Measurements from ENCODE around the gene ADTRP.

ADTRP gene

DNA sequence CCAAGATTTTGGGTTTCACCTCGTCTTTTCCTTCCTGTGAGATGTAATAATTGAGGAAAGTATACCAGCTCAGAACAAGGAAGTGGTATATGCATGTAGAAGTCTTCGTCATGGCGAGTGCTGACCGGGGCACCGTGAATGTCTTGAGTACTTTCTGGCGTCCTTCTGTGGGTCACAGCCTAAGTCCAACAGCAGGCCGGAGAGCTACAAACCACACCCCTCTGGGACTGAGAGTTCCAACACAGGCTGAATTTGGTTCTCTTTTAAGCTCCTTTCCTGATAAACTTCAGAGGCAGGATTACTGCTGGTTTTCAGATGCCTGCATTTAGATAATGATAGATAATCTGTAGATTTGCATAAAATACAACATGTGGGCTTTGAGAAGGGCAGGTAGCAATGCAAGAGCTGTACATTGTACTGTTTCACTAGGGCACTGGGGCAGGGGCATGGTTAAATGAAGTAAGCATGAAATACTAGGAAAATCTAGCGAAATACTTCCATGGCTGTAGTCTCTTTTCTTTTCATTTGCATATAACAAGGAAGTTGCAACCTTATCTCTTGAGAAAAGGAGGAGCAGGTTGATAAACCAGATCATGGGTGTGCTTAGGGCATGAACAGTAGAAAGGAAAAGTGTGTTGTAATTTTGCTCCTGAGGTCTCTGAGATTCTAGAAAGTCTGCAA lies at the start of gene ADTRP:
TSS of gene ADTRP (minus strand) at position 156 of the 681 bp plus-strand sequence. CDS start at position 112, 44 bp downstream.
- in situ Hi-C loops (cut with MboI; ENCODE audit: low sequenced_read_pairs) = no loop called here

DNA sequence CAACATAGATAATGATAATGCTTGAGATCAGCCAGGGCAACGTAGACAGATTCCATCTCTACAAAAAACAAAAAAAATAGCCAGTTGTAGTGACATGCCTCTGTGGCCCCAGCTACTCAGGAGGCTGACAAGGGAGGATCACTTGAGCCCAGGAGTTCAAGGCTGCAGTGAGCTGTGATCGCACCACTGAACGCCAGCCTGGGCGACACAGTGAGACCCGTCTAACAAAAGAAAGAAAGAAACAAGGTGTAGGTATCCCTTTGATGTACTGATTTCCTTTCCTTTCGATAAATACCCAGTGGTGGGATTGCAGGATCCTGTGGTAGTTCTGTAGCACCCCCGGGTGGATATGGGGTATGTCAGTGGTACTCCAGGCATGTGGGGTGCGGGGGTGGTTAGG lies 48.2 kb upstream of the ADTRP start:
- in situ Hi-C loops (cut with MboI; ENCODE audit: low sequenced_read_pairs) = no loop called here

- in situ Hi-C loops (cut with MboI; ENCODE audit: low sequenced_read_pairs) = no loop called here
These were observed 46.4 kb upstream of the ADTRP start for GRCh38 chr6:11824986-11825385.

DNA sequence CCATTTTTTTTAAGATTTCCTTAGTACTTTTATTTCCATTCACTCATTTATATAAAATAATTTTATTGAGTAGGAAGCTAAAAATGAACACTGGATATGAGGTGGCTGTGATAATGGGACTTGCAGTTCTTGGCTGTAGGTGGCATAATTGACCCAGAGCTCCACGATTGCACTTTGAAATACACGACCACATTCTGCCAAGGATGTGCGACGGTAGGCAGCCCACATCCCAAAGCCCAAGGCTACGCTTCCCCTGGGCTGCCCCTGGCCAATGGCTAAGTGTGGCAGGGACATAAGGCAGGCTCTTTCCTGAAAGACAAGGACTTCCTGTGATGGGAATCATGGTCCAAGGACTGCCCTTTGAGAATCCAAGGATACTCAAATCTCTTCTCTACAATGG lies 43.7 kb upstream of the ADTRP start:
- in situ Hi-C loops (cut with MboI; ENCODE audit: low sequenced_read_pairs) = no loop called here

DNA sequence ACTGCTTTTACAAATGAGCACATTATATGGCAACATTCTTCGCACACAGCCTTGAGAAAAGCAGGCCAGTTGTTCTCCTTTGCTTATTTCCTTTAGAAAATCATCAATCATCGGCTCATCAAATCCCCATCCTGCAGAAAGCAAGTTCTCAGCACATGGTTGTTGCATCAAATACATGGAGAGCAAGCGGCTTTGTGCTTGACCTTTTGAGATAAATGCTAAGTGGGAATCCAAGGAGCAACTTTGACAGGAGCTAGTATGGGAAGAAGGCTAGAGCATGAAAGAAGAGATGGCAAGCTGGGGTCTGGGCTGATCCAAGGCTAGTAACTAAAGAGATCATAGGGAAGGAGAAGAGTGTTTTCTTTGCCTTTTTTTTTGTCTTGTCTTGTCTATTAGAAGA lies 43.2 kb upstream of the ADTRP start:
- in situ Hi-C loops (cut with MboI; ENCODE audit: low sequenced_read_pairs) = no loop called here

DNA sequence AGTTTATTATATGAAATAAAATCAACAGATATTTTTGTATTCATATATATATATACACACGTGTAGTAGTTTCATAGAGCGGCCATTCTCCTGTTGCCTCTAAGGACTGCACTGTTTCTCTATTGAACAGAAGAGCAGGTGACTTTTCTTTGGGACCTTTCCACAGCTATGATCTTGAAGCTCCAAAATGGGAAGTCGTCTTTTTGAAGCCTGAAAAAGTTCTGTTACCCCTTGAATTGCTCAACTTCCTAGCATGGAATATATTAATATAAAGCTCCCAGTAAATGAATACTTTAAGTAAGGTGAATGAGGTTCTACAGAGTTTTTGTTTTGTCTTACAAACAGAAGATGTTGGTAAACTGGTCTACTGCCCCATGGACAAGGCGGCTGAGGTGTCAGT lies 42.2 kb upstream of the ADTRP start:
- in situ Hi-C loops (cut with MboI; ENCODE audit: low sequenced_read_pairs) = no loop called here

DNA sequence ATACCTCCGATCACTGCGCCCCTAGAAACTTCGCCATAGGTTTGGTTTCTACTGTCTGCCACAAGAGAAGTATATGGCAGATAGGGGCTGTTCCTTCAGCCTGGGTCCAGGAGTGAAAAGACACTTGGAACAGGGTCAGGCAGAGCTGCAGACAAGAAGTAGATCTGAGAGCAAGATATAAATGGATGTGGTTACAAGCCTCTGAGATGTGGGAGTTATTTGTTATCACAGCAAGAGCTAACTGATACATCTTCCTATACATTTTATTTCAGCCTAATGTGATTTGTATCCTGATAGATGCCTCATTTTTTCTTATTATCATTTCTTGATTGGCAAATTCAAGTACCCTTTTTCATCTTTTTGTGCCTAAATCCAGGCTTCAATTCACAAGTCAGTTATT lies 40.9 kb upstream of the ADTRP start:
- in situ Hi-C loops (cut with MboI; ENCODE audit: low sequenced_read_pairs) = no loop called here

DNA sequence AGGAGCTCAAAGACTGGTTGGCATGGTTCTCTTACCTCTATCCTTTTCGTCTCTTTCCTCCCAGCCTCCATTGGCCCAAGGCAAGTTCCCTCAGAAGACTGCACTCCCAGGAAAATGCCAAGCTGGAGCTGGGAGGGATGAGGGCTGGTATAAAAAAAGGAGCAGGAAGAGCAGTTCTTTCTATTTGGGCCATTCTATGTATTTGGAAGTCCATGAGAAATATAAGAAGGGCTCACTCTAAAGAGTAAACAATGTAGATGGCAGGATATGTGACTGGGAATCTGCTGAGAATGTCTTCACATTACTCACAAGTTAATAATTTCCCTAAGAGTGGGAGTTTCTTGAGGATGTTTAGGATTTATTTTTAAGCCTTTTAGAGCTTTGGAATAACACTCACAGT lies 36.6 kb upstream of the ADTRP start:
- in situ Hi-C loops (cut with MboI; ENCODE audit: low sequenced_read_pairs) = no loop called here

DNA sequence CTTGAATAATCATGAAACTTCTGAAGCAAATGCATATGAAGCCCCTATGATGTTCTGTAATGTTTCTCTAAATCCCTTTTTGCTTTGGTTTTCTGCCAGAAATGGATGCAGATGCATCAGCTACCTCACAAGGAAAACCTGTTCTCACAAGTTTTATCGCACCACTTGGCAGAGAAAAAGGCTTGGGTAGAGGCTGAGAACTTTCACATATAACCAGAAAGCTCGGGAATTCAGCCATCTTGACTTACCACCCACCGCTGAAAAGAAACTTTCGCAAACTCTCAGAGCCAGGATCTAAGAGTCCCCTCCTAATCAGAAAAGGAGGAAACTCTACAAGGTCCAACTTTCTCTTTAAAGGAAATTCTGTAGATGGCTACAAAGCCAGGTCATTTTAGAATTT lies 36.2 kb upstream of the ADTRP start:
- in situ Hi-C loops (cut with MboI; ENCODE audit: low sequenced_read_pairs) = no loop called here

- in situ Hi-C loops (cut with MboI; ENCODE audit: low sequenced_read_pairs) = no loop called here
These were observed 35.5 kb upstream of the ADTRP start for GRCh38 chr6:11814106-11814505.

- in situ Hi-C loops (cut with MboI; ENCODE audit: low sequenced_read_pairs) = no loop called here
These were observed 35.0 kb upstream of the ADTRP start for GRCh38 chr6:11813606-11814005.

- in situ Hi-C loops (cut with MboI; ENCODE audit: low sequenced_read_pairs) = no loop called here
These were observed 34.3 kb upstream of the ADTRP start for GRCh38 chr6:11812951-11813350.

DNA sequence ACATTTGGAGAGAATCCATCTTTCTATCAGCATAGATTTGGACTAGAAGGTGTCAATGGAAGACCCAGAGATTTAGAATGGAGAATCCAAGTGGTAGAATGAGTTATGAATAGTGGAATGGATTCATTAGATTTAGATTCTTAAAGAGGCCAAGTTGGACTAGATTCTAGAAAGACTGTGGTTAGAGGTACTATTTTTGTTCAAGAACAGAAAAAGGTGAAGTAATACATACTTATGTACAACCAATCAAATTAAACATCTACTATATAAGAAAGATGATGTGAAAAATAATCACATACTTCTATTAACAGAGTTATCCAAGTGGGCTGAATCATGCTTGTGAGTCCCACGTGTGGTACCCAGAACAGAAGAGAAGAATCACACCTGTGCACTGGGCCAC lies 33.8 kb upstream of the ADTRP start:
- in situ Hi-C loops (cut with MboI; ENCODE audit: low sequenced_read_pairs) = no loop called here

DNA sequence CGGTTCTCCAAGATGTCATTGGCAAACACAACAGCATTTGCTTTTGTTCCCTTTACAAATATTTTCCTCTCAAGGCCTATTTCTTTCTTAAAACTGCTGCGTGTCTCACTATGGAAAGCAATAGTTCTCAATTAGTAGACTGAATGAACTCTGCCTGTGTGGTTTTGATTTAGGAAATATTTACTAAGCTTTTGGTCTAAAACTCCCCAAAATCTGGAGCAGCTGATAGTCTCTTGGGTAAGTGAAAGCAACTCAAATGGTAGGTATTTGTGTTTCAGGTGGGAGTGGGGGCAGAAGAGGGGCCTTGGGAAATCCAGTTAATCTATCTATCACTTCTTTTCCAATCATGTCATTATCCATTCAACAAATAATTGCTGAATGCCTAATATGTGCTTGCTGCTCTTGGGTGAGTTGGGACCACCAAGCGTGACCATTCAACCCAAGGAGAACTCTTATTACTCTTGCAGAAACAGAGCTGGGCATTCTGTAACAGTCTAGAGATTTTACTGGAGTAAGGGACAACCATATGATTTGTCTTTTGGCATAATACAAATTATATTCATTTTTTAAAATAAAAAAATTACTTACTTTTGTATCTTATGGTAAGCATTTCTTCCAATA lies 33.2 kb upstream of the ADTRP start:
- in situ Hi-C loops (cut with MboI; ENCODE audit: low sequenced_read_pairs) = no loop called here

GRCh38 chr6:11810854-11811643 lies 32.4 kb upstream of the ADTRP start:
- in situ Hi-C loops (cut with MboI; ENCODE audit: low sequenced_read_pairs) = no loop called here

DNA sequence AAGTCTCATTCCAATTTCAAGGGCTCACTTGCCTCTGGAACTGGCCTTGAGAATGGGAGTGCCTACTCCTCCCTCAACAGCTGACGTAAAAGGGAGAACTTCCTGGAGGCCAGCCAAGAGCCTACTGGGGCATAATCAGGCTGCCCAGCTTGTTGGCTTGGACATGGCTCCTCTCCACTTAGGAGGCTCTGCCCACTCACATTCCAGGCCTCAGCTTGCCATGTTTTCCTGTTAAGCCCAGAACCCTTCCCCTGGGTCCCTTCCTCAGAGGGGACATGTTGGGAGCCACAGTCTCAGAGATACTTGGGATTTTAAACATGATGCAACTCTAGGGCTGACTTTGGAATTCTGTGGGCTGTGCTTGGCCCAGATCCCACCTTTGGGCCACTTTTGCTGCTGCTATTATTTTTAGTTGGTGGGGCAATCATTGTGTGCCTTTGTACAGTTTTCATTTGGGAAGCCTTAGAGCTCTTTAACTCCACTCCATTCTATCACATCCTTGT lies 31.5 kb upstream of the ADTRP start:
- in situ Hi-C loops (cut with MboI; ENCODE audit: low sequenced_read_pairs) = no loop called here

GRCh38 chr6:11808054-11808453 lies 29.5 kb upstream of the ADTRP start:
- in situ Hi-C loops (cut with MboI; ENCODE audit: low sequenced_read_pairs) = no loop called here

GRCh38 chr6:11806561-11807317 lies 28.1 kb upstream of the ADTRP start:
- in situ Hi-C loops (cut with MboI; ENCODE audit: low sequenced_read_pairs) = no loop called here

DNA sequence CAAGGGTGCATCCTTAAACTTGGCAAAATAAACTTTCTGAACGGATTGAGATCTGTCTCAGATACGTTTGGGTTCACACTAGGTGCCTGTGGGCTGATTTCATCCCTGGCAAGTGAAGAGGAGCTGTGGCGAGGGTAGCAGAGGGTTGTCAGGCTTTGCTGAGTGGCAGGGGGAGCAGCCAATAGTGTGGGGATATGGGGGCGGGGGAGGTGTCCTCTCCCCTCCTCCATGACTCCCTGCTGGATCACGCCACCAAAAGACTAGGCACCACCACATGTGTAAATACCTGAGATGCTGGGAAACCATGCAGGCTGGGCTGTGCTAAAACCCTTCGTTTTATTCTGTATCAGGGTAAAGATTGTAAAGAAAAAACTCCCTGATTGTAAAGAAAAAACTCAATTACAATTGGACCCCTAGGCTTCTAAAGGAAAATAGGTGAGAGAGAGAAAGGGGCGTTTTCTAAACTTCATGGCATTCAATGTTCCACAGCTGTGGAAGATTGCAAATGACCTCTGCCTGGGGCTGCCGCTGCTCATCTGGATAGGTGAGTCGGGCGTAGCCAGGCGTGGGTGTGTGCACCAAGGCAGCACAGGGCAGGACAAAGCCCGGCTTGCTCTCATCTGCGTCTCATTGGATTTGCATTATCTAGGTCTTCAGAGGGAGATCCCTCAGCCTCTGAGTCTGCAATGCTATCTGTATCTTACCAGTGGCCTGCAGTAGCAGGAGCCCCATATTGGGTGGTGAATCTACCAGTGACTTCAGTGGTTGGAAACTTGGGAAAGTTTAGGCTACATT lies 26.9 kb upstream of the ADTRP start:
- in situ Hi-C loops (cut with MboI; ENCODE audit: low sequenced_read_pairs) = no loop called here

DNA sequence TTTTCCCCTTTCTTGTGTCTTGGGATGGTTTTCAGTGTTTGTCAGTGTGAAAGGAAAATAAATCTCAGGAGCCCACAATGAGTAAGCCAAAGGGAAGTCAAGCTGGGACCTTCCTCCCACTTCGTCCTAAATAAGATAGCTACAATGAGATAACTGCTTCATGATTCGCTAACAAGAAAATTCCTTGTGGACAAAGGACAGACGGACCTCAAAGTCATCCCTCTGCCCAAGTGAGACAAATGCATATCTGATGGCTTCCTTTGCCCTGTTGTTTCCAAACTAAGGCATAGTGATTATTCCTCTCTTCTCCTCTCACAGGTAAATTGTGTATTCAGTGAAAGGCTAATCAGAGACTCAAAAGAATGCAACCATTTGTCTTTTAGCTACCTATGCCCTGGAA lies 26.1 kb upstream of the ADTRP start:
- in situ Hi-C loops (cut with MboI; ENCODE audit: low sequenced_read_pairs) = no loop called here

All from HL-60/S4 treated with phorbol 12-myristate 13-acetate at 8.2 ng/mL for 4 days and 3 days (cell line).